ENCODE data around the gene PNMA8C. TPM values are rescaled to one million over a fixed set of nuclear protein-coding genes. Genes with fewer than 3 reads are reported as not detected.

Gene PNMA8C
- 1.4 and 1.7 TPM in 2 replicates for total RNA-seq
- long read RNA-seq, result 0 reads

DNA sequence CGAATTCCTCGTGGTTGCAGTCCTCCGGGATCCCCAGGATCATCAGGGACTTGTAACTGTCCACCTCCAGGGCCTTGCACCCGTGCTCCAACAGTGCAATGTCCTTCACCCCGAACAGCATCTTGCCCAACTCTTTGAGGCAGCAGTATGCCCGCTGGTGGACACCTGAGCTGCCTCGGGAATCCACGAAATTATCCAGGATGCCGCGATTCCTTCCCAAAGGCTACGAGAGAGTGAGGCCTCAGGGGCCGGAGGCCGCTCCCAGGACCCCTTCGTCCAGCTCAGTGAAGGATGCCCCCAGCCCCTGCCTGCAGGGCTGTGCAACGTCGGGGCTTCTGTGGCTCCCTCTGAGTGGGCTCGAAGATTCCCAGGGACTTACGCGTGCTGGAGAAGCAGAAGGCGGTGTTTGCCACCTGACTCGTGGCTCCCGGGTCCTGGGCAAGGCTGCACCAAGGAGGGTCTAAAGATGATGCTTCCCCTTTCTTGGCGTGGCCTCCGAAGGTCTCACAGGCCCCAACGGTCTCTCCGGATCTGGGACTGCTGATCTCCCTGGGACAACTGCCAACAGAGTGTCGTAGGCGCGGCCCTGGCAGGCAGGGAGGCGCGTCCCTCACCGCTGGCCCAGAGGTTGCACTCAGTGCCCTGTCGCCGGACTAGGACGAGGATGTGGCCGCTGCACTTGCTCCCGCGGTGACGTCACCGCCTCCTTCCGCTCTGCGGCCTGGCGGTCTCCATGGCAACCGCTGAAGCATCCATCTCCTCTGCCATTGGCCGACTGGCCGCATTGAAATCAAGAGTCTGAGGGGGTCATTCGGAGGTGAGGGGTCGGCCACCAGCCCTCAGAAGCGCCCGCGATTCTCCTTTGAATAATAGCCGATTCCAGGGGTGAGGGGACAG, at the start of gene PNMA8C:
PNMA8C (minus strand) TSS at position 698 of the 897 bp plus-strand sequence; CDS start at position 121, 577 bp downstream.
- H3K27me3 Mint-ChIP-seq (ENCODE audit: low read depth), result peaks cover 3% of the 10 kb centered on the region
- no peaks in the 10 kb centered on the region for H3K9me3 Mint-ChIP-seq
- TF ChIP-seq, protein P1, sequence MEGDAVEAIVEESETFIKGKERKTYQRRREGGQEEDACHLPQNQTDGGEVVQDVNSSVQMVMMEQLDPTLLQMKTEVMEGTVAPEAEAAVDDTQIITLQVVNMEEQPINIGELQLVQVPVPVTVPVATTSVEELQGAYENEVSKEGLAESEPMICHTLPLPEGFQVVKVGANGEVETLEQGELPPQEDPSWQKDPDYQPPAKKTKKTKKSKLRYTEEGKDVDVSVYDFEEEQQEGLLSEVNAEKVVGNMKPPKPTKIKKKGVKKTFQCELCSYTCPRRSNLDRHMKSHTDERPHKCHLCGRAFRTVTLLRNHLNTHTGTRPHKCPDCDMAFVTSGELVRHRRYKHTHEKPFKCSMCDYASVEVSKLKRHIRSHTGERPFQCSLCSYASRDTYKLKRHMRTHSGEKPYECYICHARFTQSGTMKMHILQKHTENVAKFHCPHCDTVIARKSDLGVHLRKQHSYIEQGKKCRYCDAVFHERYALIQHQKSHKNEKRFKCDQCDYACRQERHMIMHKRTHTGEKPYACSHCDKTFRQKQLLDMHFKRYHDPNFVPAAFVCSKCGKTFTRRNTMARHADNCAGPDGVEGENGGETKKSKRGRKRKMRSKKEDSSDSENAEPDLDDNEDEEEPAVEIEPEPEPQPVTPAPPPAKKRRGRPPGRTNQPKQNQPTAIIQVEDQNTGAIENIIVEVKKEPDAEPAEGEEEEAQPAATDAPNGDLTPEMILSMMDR (conservative IDR thresholded peaks at IDR 0.05), result no peak
- H3K36me3 Mint-ChIP-seq (ENCODE audit: low read depth), result no peaks in the 10 kb centered on the region
- H3K4me1 Mint-ChIP-seq, result peaks cover 34% of the 10 kb centered on the region
- DNase-seq (ENCODE audit: low read depth, low spot score), result peak; percentile 81
- peak within 1 kb of the TSS; percentile 32 for H3K27ac Mint-ChIP-seq (ENCODE audit: unreplicated experiment)
- peak within 1 kb of the TSS; percentile 82 for H3K4me3 Mint-ChIP-seq

DNA sequence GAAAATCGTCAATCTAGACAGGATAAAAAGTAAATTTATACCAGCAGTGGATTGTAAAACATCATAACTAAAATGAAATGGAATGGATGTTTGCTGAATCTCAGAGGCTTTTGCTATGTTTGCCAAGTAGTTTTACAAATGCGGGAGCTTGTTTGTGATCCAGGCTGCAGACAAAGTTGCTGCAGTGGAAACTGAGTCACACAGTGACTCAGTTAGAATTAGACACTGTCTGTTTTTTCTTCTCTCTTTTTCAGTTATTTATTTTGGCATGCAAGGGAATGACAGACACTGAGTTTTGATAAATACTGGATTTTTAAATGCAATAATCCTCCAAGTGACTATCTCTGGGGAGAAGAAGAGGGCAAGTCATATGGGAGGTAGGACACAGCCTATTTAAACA, 47.2 kb upstream of the PNMA8C start:
- H3K27me3 Mint-ChIP-seq (ENCODE audit: low read depth), result no peaks in the 10 kb centered on the region
- no peak overlapping the region for H3K4me3 Mint-ChIP-seq
- no peaks in the 10 kb centered on the region for H3K9me3 Mint-ChIP-seq
- no peak for DNase-seq (ENCODE audit: low read depth, low spot score)
- TF ChIP-seq, protein P1 (conservative IDR thresholded peaks at IDR 0.05), result no peak
- peaks cover 39% of the 10 kb centered on the region for H3K4me1 Mint-ChIP-seq
- H3K36me3 Mint-ChIP-seq (ENCODE audit: low read depth), result no peaks in the 10 kb centered on the region
- H3K27ac Mint-ChIP-seq (ENCODE audit: unreplicated experiment), result no peak overlapping the region

DNA sequence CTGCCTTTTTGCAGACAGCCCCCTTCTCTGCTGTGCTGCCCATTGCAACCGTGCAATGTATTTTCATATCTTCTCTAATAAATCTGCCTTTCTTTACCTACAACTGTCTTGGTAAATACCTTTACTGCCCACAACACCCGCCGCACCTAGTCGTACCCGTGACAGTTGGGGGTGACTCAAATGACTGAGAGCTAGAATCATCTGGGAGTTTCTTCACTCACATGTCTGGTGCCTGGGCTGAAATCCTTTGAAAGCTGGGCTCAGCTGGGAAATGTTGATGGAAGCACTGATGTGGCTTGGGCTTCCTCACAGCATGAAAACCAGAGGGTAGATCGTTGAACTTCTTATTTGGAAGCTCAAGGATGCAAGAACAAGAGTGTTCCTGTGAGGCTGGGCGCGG, 45.5 kb upstream of the PNMA8C start:
- no peaks in the 10 kb centered on the region for H3K9me3 Mint-ChIP-seq
- no peaks in the 10 kb centered on the region for H3K36me3 Mint-ChIP-seq (ENCODE audit: low read depth)
- no peak overlapping the region for H3K27ac Mint-ChIP-seq (ENCODE audit: unreplicated experiment)
- peaks cover 36% of the 10 kb centered on the region for H3K4me1 Mint-ChIP-seq
- H3K27me3 Mint-ChIP-seq (ENCODE audit: low read depth), result no peaks in the 10 kb centered on the region
- no peak overlapping the region for H3K4me3 Mint-ChIP-seq
- TF ChIP-seq, protein P1 (conservative IDR thresholded peaks at IDR 0.05), result no peak
- DNase-seq (ENCODE audit: low read depth, low spot score), result no peak

DNA sequence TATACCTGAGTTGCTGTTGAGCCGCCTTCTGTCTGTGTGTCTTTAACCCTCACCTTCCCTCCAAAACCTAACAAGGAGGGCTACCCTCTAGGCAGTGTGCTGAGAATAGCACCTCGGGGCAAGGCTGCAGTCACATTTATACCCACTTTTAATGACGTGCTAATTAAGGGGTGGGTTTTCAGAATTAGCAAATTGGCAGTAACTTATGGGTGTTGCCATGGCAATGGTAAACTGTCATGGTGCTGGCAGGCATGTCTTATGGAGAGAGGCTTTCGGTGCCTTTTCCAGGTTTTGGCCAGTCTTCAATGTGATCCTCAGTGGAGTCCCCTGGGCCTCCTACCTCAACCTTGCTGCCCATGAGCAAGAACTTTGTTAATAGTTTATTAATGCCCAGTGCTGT, 43.9 kb upstream of the PNMA8C start:
- Mint-ChIP-seq H3K27ac (ENCODE audit: unreplicated experiment) (no peak overlapping the region), H3K27me3 (ENCODE audit: low read depth) (no peaks in the 10 kb centered on the region), H3K36me3 (ENCODE audit: low read depth) (peaks cover 9% of the 10 kb centered on the region), H3K4me1 (peaks cover 28% of the 10 kb centered on the region), H3K4me3 (peak overlapping the region; percentile 69), H3K9me3 (no peaks in the 10 kb centered on the region)
- TF ChIP-seq, protein P1 (conservative IDR thresholded peaks at IDR 0.05), result no peak
- no peak for DNase-seq (ENCODE audit: low read depth, low spot score)

DNA sequence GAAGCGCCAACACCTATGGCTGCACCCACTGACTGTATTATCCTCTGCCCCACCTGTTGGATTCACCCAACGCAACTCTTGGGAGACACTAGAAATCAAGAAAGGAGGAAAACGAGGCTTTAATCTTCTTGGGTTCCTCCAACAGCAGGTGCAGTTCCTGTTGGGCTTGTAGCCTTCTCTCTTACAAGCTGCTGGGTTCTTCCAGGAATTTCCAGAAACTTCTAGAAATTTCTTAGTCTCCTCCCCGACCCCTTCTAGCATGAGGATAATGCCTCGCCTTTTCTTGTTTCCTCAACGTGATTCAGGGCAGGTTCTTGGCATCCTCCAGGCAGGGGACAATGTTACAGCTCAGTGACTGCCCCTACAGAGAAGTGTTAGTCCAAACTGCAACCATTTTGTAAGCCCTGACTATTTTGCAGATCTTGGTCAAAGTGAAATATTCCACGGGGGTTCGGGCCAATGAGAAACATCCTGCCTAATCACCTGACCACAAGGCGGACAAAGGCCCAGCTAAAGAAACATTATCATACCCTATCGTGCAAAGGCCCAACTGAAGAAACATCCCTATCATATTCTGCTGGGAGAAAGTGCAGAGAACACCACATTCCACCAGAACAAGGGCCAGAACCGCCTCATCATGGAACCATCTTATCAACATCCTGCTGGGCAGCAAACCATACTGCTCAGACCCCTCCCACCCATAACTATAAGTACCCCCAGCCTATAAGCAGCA, 43.2 kb upstream of the PNMA8C start:
- Mint-ChIP-seq H3K36me3 (ENCODE audit: low read depth) (peaks cover 12% of the 10 kb centered on the region), H3K9me3 (no peaks in the 10 kb centered on the region), H3K27me3 (ENCODE audit: low read depth) (no peaks in the 10 kb centered on the region), H3K27ac (ENCODE audit: unreplicated experiment) (no peak overlapping the region), H3K4me1 (peaks cover 28% of the 10 kb centered on the region), H3K4me3 (peak overlapping the region; percentile 76)
- no peak for DNase-seq (ENCODE audit: low read depth, low spot score)
- TF ChIP-seq, protein P1 (conservative IDR thresholded peaks at IDR 0.05), result no peak

All from neural crest cell (in vitro differentiated cells).